Activated CD8-positive, alpha-beta memory T cell treated with anti-CD3 and anti-CD28 coated beads, Interleukin-2, amount 50 U/mL, for 4 hours (primary cell): ENCODE measurements around the gene CTNS.

Experiments
- DNase-seq: peaks from one replicate; pipeline ENCODE4 v3.0.0-alpha.2; 2020

Gene CTNS

DNA sequence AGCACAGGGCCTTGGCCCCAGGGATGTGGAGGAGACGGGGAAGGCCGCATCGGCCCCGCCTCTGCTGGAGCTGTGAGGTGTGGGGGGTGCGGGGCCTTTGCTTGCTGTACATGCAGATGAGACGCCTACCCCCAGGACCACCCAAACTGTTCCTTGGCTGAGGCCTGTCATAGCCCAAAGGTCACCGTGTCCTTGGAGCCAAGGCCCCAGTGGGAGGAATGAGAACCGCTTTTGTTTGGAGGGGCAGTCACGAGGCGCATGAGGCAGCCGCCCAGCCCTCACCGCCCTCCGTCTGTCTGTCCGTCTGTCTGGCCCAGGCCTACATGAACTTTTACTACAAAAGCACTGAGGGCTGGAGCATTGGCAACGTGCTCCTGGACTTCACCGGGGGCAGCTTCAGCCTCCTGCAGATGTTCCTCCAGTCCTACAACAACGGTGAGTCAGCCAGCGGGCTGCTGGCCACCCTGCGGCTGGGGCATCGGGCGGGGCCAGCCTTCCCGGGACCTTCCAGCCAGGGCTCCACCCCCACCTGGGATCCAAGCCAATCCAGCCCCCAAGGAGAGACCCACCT is 23.1 kb downstream of the CTNS start:
- DNase-seq = no peak

DNA sequence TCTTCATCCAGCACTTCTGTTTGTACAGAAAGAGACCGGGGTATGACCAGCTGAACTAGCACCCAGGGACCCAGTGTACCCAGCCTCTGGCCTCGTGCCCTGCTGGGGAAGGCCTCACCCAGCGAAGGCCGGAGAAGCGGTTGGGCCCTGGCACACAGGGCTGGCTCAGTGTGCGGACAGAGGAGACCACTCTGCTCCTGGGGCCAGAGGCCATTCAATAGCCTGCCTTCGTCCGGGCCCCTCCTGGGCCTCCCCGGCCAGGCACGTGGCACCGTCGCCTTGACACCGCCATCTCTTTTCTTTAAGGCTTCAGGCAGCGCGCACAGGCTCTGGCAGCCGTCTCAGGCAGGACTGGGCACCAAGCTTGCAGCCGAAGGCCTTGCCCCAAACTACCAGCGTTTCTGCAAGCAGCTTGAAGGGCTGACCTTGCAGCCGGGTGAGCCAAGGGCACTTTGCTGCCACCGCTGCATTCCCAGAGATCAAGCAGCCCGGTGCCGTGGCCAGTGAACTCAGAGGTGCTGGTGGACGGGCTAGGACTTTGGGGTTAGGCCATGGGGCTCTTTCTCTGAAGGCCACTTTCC is 23.8 kb downstream of the CTNS start:
- DNase-seq = no peak

DNA sequence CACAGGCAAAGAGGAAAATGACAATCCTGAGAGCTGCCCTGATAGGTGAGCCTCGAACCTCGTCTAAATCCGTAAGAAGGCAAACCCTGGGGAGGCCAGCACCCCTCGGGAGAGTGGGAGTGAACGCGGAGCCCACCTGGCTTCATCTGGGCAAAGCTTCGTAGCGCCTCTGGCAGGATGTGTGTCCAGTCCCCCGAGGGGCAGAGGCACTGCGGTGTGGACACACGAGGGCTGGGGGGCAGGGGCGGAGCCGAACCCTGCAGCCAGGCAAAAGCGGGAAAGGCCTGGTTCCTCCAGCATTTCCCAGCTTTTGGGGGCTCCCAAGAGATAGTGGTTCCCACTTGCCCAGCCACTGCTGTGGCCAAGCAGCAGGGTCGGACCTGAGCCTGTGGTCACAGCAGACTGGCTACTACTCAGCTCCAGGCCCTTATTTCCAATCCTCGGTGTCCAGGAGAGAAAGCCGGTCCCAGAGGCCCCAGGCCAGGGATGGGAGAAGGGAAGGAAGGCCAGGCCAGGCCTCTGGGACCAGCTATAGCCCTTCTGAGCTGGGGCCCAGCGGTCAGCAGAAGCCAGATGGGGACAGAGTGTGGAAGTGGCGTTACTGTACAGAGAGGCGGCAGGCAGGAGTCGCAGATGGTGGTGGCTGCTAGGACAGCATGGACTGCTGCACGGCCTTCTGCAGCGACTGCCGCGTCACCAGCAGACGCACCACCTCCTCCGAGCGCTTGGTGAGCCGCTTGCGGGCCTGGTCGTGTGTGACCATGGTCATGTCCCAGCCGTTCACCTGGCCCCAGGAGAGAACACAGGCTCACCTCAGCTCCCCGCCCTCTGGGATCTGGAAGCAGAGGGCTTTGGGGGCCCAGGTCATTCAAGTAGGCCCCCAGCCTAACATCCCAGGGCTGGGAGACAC is 26.8 kb downstream of the CTNS start:
- no peak for DNase-seq

GRCh38 chr17:3665834-3666233 is 29.3 kb downstream of the CTNS start:
- no peak for DNase-seq

- no peak for DNase-seq
Measured at GRCh38 chr17:3666516-3666915, 30.0 kb downstream of the CTNS start.

- DNase-seq = no peak
Measured at GRCh38 chr17:3667366-3668278, 31.1 kb downstream of the CTNS start.

- DNase-seq = peak; percentile 99
Measured at GRCh38 chr17:3668279-3669084, 31.9 kb downstream of the CTNS start, which contains the start of the genes EMC6 and TAX1BP3. Gene EMC6, plus strand, starts transcription at chr17:3668812. Its CDS starts 335 bp downstream, at chr17:3669147. Gene TAX1BP3, minus strand, starts transcription at chr17:3668578. Its CDS starts 52 bp downstream, at chr17:3668526.

DNA sequence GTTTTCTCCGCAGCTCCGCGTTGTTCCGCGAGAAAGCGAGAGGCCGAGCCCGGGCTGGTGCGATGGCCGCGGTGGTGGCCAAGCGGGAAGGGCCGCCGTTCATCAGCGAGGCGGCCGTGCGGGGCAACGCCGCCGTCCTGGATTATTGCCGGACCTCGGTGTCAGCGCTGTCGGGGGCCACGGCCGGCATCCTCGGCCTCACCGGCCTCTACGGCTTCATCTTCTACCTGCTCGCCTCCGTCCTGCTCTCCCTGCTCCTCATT is 32.5 kb downstream of the CTNS start:
- no peak for DNase-seq

DNA sequence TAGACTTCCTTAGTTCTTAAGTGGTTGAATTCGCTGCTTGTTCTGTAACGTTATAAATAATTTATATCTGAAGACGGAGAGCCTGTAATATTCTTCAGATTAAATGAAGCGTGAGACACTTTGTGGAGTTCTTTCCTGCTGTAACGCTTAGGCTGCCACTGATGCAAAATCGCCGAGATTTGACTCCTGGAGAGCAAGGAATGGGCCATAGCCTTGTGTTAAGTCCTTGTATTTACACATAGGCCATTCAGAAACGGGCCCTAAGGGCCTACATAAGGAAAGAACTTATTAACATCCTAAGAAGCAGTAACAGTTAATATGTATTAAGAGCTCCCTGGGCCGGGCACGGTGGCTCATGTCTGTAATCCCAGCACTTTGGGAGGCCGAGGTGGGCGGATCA is 33.0 kb downstream of the CTNS start:
- DNase-seq = no peak

- no peak for DNase-seq
Measured at GRCh38 chr17:3672571-3672970, 36.0 kb downstream of the CTNS start.

DNA sequence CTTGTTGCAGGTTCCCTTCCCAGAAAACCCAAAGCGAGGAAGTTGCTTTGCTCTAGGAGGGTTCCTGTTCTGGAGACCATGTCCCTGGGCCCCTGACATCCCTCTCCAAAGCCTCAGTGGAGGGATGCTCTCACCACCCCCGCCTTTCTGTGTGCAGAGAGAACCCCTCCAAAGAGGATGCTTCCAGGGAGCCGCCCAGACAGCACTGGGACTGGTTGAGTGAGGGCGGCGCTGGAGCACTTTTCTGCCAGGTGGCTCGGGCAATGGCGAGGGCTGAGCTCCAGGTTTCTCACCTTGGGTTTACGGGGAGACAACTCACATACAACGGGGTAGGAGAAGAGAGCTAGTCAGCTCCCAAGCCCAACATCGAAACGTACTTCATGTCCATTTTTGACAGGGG is 39.3 kb downstream of the CTNS start:
- no peak for DNase-seq

GRCh38 chr17:3678095-3678820 is 41.7 kb downstream of the CTNS start:
- no peak for DNase-seq

DNA sequence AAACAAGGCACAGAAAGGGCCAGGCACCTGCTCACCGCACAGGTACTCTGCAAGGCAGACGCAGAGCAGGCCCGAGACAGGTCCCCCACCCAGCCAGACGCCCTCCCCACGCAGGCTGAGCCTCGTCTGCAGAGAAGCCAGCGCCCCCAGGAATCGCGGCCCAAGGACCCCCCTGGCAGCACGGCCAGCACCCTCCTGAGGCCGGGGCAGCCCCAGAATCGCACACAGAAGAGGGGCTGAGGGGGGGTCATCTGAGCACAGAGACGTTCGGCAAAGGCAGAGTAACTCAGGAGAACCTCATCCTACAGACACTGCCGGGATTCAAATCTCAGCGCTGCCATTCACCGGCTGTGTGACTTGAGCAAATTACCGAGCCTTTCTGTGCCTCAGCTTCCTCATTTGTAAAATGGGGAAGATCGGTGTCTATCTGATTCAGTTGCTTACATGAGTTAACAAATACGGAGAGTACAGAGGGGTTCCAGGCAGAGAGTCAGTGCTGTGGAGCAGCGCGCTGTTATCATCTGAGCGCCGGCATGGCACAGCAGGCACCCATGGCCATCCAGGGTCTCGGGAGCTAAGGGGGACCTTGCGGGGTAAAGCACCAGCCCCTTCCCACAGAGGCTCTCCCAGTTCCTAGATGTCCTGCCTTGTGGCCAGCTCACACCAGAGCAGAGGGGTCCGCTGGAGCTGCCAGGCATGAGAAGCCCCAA is 42.4 kb downstream of the CTNS start:
- DNase-seq = no peak

DNA sequence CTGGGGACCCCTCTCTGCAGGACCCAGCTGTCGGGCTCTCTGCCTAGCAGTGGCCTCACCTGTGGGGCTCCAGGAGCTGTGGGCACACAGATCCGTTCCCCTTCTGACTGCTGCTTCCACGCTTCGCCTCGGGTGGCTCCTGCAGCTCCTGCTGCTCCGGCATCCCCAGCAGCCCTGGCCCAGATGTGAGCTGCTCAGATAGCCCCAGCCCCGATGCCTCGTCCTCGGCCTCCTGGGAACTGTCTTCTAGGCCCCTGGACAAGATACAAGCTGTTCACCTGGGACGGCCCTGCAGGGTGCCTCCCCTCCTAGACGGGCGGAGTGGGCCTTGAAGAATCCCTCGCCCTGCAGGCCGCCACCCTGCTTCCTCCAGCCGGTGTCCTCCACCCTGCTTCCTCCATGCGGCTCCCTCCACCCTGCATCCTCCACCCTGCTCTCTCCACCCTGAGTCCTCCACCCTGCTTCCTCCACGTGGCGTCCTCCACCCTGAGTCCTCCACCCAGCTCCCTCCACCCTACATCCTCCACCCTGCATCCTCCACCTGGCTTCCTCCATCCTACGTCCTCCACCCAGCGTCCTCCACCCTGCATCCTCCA is 43.1 kb downstream of the CTNS start:
- no peak for DNase-seq

DNA sequence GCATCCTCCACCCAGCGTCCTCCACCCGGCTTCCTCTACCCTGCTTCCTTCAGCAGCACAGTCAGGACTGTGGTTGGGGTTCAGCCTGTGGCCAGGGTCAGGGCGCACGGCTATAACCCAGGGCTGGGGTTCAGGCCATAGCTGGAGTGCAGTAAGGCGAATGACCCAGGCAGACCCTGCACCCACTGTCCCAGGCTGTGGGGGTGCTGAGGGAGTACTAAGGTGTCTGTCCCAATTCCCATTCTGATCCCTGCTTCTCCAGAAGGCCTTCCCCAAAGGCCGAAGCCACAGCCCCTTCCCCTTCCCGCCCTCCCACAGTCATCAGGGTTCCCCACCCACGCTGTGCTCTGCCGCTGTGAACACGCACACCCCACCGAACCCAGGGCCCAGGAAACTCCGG is 44.5 kb downstream of the CTNS start:
- no peak for DNase-seq

DNA sequence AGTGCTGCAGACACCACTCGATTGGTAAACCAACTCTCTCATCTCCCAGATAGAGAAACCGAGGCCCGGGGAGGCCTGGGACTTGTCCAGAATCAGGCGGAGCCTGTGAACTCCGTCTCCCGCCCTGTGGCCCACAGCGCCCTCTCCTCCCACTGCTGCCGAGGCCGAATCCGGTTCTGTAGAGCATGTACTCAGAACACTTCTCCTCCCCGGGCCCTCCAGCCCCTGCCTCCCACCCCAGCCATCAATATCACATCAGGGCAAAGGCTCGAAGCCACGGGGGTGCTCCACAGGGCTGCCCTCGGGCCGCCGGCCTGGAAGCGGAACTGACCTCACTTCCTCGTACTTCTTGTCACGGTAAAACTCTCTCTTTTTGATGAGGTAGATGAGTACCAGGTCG is 45.0 kb downstream of the CTNS start:
- no peak for DNase-seq

GRCh38 chr17:3682033-3682432 is 45.5 kb downstream of the CTNS start:
- no peak for DNase-seq

DNA sequence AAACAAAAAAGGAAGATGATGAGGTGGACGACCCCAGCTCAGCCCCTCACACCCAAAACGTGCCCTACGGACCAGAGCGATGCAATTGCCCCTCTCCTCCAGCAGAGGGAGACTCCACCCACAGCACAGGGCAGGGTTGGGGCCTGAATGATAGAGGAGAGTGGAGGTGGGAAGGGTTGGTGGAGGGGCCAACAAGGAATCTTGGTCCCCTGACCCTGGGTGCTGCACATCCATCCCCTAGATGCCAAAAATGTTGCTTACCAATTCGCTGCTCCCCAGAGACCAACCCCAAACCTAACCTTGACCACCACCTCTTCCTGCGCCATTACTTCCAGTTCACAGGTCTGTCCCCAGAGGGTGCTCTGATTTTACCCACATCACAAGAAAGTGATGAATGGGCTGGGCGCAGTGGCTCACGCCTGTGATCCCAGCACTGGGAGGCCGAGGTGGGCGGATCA is 46.5 kb downstream of the CTNS start:
- peak; percentile 59 for DNase-seq

DNA sequence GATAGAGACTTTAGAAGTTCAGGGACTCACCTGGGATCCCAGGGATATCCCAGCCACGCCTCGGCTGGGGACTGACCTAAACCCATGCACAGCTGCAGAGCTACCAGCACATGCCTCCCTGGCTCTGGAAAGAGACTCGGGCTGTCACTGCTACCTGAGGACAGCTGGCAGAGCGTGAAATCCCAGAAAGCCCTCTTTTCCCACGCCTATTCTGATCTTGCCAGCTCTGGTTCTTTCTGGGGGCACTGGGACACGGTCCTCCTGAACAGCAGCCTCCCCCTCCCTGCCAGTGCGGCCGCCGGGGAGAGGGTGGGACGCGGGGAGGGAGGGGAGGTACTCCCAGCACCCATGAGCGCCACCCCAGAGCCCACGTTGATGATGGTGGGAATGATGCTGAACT is 48.6 kb downstream of the CTNS start:
- DNase-seq = no peak

DNA sequence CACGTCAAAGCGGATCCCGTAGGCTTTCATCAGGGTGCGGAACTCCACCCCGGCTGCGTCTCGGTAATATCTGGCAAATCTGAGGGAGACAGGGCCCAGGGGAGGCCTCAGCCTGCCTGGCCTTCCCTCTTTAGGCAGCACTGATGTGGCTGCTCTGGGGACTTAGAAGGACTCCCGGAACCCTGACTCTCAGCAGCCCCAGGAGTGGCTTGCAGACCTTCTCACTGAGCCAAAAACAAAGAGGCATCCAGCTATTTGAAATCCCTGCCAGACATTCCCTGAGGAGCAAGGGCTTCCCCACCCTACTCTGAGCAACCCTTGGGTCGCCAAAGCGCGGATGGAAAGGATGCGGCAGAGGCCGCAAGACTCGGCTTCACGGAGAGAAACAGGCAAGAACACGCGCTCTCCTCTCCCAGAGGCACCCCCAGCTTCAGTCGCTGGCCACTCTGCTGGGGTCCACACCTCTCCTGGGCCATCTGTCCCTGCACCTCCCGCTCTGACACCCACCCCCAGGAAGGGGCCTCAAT is 51.5 kb downstream of the CTNS start:
- DNase-seq = no peak
